Smooth muscle cell of the brain vasculature (primary cell): ENCODE data around the gene BAZ1A.
A peak's percentile ranks its signal among the peaks of the same experiment; 100 is the strongest.

Experiments used
- DNase-seq: peaks from one replicate; pipeline ENCODE4 v3.0.0-alpha.2; 2012; ENCODE audit warnings: low read depth, low spot score

Gene BAZ1A

GRCh38 chr14:34718750-34719304, 156.3 kb downstream of the BAZ1A start:
- DNase-seq, result no peak

- DNase-seq, result no peak
Measured at GRCh38 chr14:34715127-34715863, 159.9 kb downstream of the BAZ1A start.

DNA sequence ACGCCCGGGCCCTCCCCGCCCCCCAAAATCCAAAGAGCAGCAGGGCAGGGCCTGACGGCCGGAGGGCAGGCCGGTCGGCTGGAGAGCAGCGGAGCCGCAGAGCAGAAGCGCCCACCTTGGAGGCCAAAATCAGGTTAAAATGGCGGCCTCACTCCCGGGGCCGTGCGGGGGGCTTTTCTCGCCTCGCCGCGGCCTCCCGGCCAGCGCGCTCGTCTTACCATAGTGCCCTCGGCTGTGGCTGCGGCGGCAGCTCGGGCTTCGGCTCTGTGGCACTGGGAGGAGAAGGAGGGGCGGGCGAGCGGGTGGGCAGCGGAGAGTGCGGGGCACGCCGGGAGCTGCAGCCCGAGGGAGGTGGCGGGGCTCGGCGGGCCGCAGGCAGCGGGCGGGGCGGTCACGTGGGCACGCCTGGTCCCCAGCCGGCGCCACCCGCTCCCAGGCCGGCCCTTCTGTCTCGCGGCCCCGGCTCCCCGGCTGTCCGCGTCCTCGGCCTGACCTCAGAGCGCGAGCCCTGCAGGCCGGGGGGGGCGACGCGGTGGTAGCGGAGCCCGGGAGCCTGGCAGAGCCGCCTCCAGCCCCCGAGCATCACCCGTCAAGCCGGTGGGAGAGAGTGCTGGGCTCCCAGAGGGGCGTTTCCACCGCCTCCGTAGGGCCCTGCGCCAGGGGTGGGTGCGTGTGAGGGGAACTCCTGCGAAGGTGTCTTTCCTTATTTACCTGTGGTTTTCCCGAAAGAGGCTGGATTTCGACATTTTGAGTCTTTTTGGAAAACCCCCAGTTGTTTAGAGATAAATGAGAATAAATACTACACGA, 160.6 kb downstream of the BAZ1A start, which contains the start of gene CFL2:
Gene CFL2, minus strand, starts transcription at position 274 of the 807 bp plus-strand sequence. Its CDS starts 53 bp downstream, at position 221.
- DNase-seq, result no peak

GRCh38 chr14:34713681-34714319, 161.4 kb downstream of the BAZ1A start:
- no peak for DNase-seq

DNA sequence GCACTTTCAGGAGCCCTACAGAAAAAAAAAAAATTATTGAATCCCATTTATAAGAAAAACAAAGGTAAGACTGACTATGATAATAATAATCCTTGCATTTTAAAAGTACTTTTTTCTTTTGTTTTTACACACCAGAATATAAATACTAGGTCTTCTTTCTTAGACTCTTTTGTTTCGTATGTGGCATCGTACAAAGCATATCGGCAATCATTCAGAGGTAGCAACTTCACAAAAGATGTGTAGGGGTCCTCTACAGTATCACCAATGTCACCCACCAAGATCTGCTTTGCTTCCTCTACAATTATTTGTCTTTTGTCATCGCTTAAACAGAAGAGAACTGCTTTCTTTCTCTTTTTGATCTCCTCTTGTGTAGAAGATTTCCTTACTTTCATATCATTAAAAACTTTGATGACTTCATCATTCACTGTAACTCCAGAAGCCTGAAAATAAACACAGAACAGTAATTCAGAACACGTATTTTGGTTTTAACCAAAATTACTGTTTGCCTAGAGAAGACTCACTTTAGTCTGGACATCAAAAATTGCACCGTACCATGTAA, 162.0 kb downstream of the BAZ1A start:
- no peak for DNase-seq

DNA sequence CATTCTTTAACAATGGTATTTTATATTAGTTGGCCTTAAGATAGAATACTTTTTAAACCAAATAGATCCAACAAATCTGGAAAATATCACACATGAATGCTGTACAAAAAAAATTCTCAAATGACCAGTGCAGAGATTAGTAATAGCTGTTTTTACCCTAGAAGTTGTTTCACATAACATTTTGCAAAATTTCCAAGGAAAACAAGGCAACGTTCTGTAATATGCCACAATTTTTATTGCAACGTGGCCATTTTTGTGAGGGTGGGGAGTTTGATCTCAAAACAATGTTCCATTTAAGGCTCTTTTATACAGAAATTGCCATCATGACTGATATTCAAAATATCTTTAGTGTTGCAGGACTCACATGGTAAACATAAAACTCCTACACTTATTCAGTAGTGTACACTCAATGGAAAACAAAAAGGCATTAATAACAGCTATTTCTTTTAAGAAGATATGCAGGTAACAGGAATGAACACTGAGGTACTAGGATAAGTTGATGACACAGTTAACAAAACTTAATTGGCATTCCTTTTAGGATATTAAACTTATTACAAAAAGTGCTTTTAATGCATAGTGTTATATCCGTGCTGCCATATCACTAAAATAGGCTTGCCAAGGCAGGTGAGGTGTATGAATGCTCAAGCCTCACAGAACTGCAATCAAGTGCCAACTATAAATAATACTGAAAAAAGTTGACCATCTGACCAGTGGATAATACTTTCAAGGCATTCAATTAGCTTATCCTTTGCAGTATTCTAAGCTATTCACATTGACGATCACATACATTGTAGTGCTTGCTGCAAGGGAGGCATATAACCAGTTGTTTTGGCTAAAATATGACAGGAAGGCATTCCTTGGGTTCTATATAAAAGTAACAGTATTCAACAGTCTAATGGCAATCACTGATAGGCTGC, 163.1 kb downstream of the BAZ1A start:
- no peak for DNase-seq

DNA sequence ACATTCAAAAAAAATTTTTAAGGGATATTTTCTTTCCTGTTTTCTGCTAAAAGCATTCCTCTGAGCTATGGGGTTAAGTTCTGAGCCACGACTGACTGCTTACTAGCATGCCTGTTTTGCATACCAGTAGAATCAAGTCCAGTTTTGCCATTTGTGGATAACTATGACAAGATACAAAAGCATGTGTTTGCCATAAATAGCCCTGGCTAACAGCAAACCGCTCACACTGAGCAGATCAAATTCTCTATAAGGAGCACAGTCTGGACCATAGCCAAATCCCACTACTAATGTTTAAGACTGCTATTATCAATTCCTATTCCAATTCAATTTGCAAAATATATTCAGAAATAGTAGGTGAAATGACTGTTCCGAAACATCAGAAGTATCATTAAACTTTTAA, 164.0 kb downstream of the BAZ1A start:
- DNase-seq, result peak; percentile 47

GRCh38 chr14:34710744-34711143, 164.4 kb downstream of the BAZ1A start:
- DNase-seq, result no peak

DNA sequence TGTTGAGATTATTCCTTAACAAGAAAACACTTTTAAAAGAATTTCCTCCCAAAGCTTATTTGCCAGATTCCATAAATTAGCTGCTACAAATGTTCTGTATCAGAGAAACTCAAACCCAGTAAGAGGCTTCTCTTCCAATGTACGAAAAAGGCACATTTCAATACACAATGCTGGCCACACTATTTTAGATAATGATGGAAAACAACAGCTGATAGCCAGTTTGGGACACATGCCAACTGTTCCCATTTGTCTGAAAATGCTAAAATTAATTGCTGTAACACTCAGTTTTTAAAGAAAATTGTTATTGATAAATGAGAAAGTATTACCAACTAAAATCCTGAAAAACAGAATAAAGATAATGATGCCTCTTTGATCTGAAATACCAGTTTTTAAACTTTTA, 165.2 kb downstream of the BAZ1A start:
- no peak for DNase-seq

- no peak for DNase-seq
Measured at GRCh38 chr14:34707722-34708121, 167.4 kb downstream of the BAZ1A start.
